Measurements from ENCODE around the gene EIF1. TPM values are rescaled to one million over a fixed set of nuclear protein-coding genes. Genes with fewer than 3 reads are reported as not detected.

EIF1 gene
- total RNA-seq, 1 donor from 2014 or later = 943 TPM

DNA sequence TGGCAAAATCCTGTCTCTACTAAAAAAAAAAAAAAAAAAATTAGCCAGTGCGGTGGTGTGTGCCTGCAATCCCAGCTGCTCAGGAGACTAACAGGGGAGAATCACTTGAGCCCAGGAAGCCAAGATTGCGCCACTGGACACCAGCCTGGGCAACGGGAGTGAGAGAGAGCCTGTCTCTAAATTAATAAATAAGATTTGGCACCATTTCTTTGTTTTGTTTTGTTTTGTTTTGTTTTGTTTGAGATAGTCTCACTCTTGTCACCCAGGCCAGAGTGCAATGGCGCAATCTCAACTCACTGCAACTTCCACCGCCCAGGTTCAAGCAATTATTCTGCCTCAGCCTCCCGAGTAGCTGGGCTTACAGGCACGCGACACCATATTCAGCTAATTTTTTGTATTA, 14.0 kb downstream of the EIF1 start:
- ATAC-seq (no peak), DNase-seq (no peak)
- Histone ChIP-seq H3K4me3 (no peak overlapping the region), H3K27me3 (ENCODE audit: low read depth) (no peaks in the 10 kb centered on the region), H3K4me1 (peaks cover under 1% of the 10 kb centered on the region), H3K36me3 (no peaks in the 10 kb centered on the region), H3K9me3 (no peaks in the 10 kb centered on the region), H3K27ac (no peak overlapping the region)
- TF ChIP-seq, protein P1, sequence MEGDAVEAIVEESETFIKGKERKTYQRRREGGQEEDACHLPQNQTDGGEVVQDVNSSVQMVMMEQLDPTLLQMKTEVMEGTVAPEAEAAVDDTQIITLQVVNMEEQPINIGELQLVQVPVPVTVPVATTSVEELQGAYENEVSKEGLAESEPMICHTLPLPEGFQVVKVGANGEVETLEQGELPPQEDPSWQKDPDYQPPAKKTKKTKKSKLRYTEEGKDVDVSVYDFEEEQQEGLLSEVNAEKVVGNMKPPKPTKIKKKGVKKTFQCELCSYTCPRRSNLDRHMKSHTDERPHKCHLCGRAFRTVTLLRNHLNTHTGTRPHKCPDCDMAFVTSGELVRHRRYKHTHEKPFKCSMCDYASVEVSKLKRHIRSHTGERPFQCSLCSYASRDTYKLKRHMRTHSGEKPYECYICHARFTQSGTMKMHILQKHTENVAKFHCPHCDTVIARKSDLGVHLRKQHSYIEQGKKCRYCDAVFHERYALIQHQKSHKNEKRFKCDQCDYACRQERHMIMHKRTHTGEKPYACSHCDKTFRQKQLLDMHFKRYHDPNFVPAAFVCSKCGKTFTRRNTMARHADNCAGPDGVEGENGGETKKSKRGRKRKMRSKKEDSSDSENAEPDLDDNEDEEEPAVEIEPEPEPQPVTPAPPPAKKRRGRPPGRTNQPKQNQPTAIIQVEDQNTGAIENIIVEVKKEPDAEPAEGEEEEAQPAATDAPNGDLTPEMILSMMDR (IDR thresholded peaks at IDR 0.05) = no peak
- intact Hi-C loops (cut with DNase I) = no loop called here

DNA sequence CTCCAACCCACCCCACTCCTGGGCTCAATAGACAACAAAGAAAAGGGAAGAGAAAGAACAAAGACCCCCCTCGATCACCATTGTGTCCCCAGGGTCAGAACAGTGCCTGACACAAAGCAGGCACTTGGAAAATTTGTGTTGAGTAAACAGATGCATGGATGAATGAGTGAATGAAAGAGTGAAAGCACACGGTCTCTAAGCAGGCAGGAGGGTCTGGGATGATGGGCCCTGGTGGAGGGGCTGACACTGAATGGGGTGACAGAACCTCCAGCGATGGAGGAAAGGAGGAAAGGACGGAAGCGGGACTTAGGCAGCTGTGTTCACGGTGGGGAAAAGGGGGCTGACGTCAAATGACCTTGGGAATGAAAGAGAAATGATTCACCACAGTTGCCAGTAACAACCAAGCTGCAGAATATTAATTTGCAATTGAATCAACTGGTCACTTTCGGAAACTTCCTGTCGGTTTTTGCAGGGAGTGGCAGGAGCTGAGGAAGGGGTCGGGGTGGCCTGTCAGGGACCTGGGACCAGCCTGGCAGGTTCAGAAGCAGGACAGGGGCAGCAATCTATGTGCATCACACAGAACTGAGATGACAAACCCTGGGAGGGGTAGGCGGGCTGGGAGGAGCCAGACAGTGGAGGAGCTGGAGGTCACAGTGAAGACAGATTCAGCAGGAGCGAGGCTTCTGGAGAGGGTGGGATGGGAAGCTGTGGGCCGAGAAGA, 16.7 kb downstream of the EIF1 start:
- TF ChIP-seq, protein P1 (IDR thresholded peaks at IDR 0.05) = no peak
- no peak overlapping the region for H3K27ac ChIP-seq
- H3K4me3 ChIP-seq = no peak overlapping the region
- DNase-seq = no peak
- no peaks in the 10 kb centered on the region for H3K4me1 ChIP-seq
- H3K9me3 ChIP-seq = no peaks in the 10 kb centered on the region
- no peak for ATAC-seq
- intact Hi-C loops (cut with DNase I) = no loop called here
- H3K27me3 ChIP-seq (ENCODE audit: low read depth) = no peaks in the 10 kb centered on the region
- no peaks in the 10 kb centered on the region for H3K36me3 ChIP-seq

GRCh38 chr17:41707803-41708669, 19.4 kb downstream of the EIF1 start:
- TF ChIP-seq, protein P1 (IDR thresholded peaks at IDR 0.05) = no peak
- no peaks in the 10 kb centered on the region for H3K9me3 ChIP-seq

DNA sequence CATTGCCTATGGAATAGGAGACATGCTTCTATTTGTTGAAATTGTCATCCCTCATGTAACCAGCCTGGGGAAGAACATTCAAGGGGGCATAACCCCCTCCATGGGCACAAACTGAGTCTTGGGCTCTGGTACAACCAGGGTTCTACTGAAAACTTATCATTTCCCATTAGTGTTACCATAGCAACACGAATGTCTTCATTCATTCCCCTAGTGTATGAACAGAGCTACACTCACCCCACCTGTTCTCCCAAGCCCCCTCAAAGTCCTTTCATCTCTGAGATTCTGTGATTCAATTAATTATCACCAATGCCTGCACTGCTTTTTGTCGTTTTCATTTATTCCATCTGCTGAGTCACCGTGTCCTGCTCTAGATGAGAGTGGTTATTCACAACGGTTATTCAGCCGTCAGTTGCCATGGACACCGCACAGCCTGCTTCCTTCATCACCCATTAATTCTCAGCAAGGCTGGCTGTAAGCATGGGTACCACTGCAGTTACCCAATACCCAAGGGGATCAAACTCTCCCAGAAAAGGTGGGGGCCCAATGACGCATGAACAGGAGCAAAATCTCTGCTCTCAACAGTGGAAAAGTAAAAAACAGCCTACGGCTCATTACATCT, 21.9 kb downstream of the EIF1 start:
- intact Hi-C loops (cut with DNase I) = no loop called here

More at GRCh38 chr17:41707803-41708669, 19.4 kb downstream of the EIF1 start:
- no peak overlapping the region for H3K27ac ChIP-seq
- no peak for DNase-seq
- no peaks in the 10 kb centered on the region for H3K36me3 ChIP-seq
- ATAC-seq = no peak
- H3K27me3 ChIP-seq (ENCODE audit: low read depth) = peaks cover 6% of the 10 kb centered on the region
- intact Hi-C loops (cut with DNase I) = no loop called here
- H3K4me3 ChIP-seq = no peak overlapping the region
- H3K4me1 ChIP-seq = no peaks in the 10 kb centered on the region

More for the DNA sequence above, 21.9 kb downstream of the EIF1 start:
- no peak for ATAC-seq
- TF ChIP-seq, protein P1 (IDR thresholded peaks at IDR 0.05) = no peak
- no peak overlapping the region for H3K4me3 ChIP-seq
- peaks cover 6% of the 10 kb centered on the region for H3K27me3 ChIP-seq (ENCODE audit: low read depth)
- H3K9me3 ChIP-seq = no peaks in the 10 kb centered on the region
- no peak overlapping the region for H3K27ac ChIP-seq
- no peaks in the 10 kb centered on the region for H3K36me3 ChIP-seq
- DNase-seq = no peak
- no peaks in the 10 kb centered on the region for H3K4me1 ChIP-seq

Data from lower lobe of right lung (tissue), 2 donors.